Measurements from ENCODE around the gene CNEP1R1.

Gene CNEP1R1

GRCh38 chr16:50036426-50036825 is 11.4 kb downstream of the CNEP1R1 start:
- Histone ChIP-seq H3K9me3 (ENCODE audit: control insufficient read depth, insufficient read depth, low read length) (no peaks in the 10 kb centered on the region), H3K4me1 (ENCODE audit: insufficient read depth, low read length) (no peaks in the 10 kb centered on the region; the same call in 1 of the 2 replicates), H3K9ac (ENCODE audit: low read depth, low read length) (no peak overlapping the region), H3K36me3 (ENCODE audit: insufficient read depth, low read length) (no peaks in the 10 kb centered on the region; the same call in 1 of the 2 replicates)

GRCh38 chr16:50037662-50038220 is 12.7 kb downstream of the CNEP1R1 start:
- Histone ChIP-seq H3K9me3 (ENCODE audit: control insufficient read depth, insufficient read depth, low read length) (no peaks in the 10 kb centered on the region), H3K9ac (ENCODE audit: low read depth, low read length) (no peak overlapping the region), H3K4me1 (ENCODE audit: insufficient read depth, low read length) (no peaks in the 10 kb centered on the region; the same call in 1 of the 2 replicates), H3K36me3 (ENCODE audit: insufficient read depth, low read length) (no peaks in the 10 kb centered on the region; the same call in 1 of the 2 replicates)

GRCh38 chr16:50038286-50038685 is 13.3 kb downstream of the CNEP1R1 start:
- Histone ChIP-seq H3K4me1 (ENCODE audit: insufficient read depth, low read length) (no peaks in the 10 kb centered on the region; the same call in 1 of the 2 replicates), H3K9me3 (ENCODE audit: control insufficient read depth, insufficient read depth, low read length) (no peaks in the 10 kb centered on the region), H3K9ac (ENCODE audit: low read depth, low read length) (no peak overlapping the region), H3K36me3 (ENCODE audit: insufficient read depth, low read length) (no peaks in the 10 kb centered on the region; the same call in 1 of the 2 replicates)

- Histone ChIP-seq H3K4me1 (ENCODE audit: insufficient read depth, low read length) (no peaks in the 10 kb centered on the region; the same call in 1 of the 2 replicates), H3K36me3 (ENCODE audit: insufficient read depth, low read length) (no peaks in the 10 kb centered on the region; the same call in 1 of the 2 replicates), H3K9ac (ENCODE audit: low read depth, low read length) (no peak overlapping the region), H3K9me3 (ENCODE audit: control insufficient read depth, insufficient read depth, low read length) (no peaks in the 10 kb centered on the region)
Observed at GRCh38 chr16:50038756-50039529, 13.9 kb downstream of the CNEP1R1 start.

GRCh38 chr16:50040018-50040417 is 15.0 kb downstream of the CNEP1R1 start:
- no peaks in the 10 kb centered on the region for H3K9me3 ChIP-seq (ENCODE audit: control insufficient read depth, insufficient read depth, low read length)
- no peaks in the 10 kb centered on the region; the same call in 1 of the 2 replicates for H3K4me1 ChIP-seq (ENCODE audit: insufficient read depth, low read length)
- H3K9ac ChIP-seq (ENCODE audit: low read depth, low read length) = no peak overlapping the region
- no peaks in the 10 kb centered on the region; the same call in 1 of the 2 replicates for H3K36me3 ChIP-seq (ENCODE audit: insufficient read depth, low read length)

GRCh38 chr16:50040710-50041109 is 15.7 kb downstream of the CNEP1R1 start:
- Histone ChIP-seq H3K36me3 (ENCODE audit: insufficient read depth, low read length) (no peaks in the 10 kb centered on the region; the same call in 1 of the 2 replicates), H3K4me1 (ENCODE audit: insufficient read depth, low read length) (no peaks in the 10 kb centered on the region; the same call in 1 of the 2 replicates), H3K9ac (ENCODE audit: low read depth, low read length) (no peak overlapping the region), H3K9me3 (ENCODE audit: control insufficient read depth, insufficient read depth, low read length) (no peaks in the 10 kb centered on the region)

GRCh38 chr16:50043358-50043757 is 18.3 kb downstream of the CNEP1R1 start:
- Histone ChIP-seq H3K4me1 (ENCODE audit: insufficient read depth, low read length) (no peaks in the 10 kb centered on the region; the same call in 1 of the 2 replicates), H3K9me3 (ENCODE audit: control insufficient read depth, insufficient read depth, low read length) (no peaks in the 10 kb centered on the region), H3K9ac (ENCODE audit: low read depth, low read length) (no peak overlapping the region), H3K36me3 (ENCODE audit: insufficient read depth, low read length) (no peaks in the 10 kb centered on the region)

- Histone ChIP-seq H3K36me3 (ENCODE audit: insufficient read depth, low read length) (no peaks in the 10 kb centered on the region), H3K4me1 (ENCODE audit: insufficient read depth, low read length) (no peaks in the 10 kb centered on the region), H3K9me3 (ENCODE audit: control insufficient read depth, insufficient read depth, low read length) (no peaks in the 10 kb centered on the region), H3K9ac (ENCODE audit: low read depth, low read length) (no peak overlapping the region)
Observed at GRCh38 chr16:50045412-50045811, 20.4 kb downstream of the CNEP1R1 start.

- Histone ChIP-seq H3K4me1 (ENCODE audit: insufficient read depth, low read length) (no peaks in the 10 kb centered on the region), H3K9ac (ENCODE audit: low read depth, low read length) (no peak overlapping the region), H3K9me3 (ENCODE audit: control insufficient read depth, insufficient read depth, low read length) (no peaks in the 10 kb centered on the region), H3K36me3 (ENCODE audit: insufficient read depth, low read length) (no peaks in the 10 kb centered on the region)
Observed at GRCh38 chr16:50046853-50047252, 21.8 kb downstream of the CNEP1R1 start.

GRCh38 chr16:50047864-50048263 is 22.8 kb downstream of the CNEP1R1 start:
- no peaks in the 10 kb centered on the region for H3K9me3 ChIP-seq (ENCODE audit: control insufficient read depth, insufficient read depth, low read length)
- no peaks in the 10 kb centered on the region for H3K4me1 ChIP-seq (ENCODE audit: insufficient read depth, low read length)
- no peak overlapping the region for H3K9ac ChIP-seq (ENCODE audit: low read depth, low read length)
- no peaks in the 10 kb centered on the region for H3K36me3 ChIP-seq (ENCODE audit: insufficient read depth, low read length)

- H3K4me1 ChIP-seq (ENCODE audit: insufficient read depth, low read length) = no peaks in the 10 kb centered on the region
- no peaks in the 10 kb centered on the region for H3K36me3 ChIP-seq (ENCODE audit: insufficient read depth, low read length)
- H3K9me3 ChIP-seq (ENCODE audit: control insufficient read depth, insufficient read depth, low read length) = no peaks in the 10 kb centered on the region
- H3K9ac ChIP-seq (ENCODE audit: low read depth, low read length) = no peak overlapping the region
Observed at GRCh38 chr16:50050802-50051201, 25.8 kb downstream of the CNEP1R1 start.

- H3K9ac ChIP-seq (ENCODE audit: low read depth, low read length) = no peak overlapping the region
- H3K9me3 ChIP-seq (ENCODE audit: control insufficient read depth, insufficient read depth, low read length) = no peaks in the 10 kb centered on the region
- H3K4me1 ChIP-seq (ENCODE audit: insufficient read depth, low read length) = no peaks in the 10 kb centered on the region
- H3K36me3 ChIP-seq (ENCODE audit: insufficient read depth, low read length) = no peaks in the 10 kb centered on the region
Observed at GRCh38 chr16:50056226-50056625, 31.2 kb downstream of the CNEP1R1 start.

- H3K36me3 ChIP-seq (ENCODE audit: insufficient read depth, low read length) = no peaks in the 10 kb centered on the region
- no peaks in the 10 kb centered on the region for H3K4me1 ChIP-seq (ENCODE audit: insufficient read depth, low read length)
- no peaks in the 10 kb centered on the region for H3K9me3 ChIP-seq (ENCODE audit: control insufficient read depth, insufficient read depth, low read length)
- no peak overlapping the region for H3K9ac ChIP-seq (ENCODE audit: low read depth, low read length)
Observed at GRCh38 chr16:50058091-50058771, 33.2 kb downstream of the CNEP1R1 start.

- H3K9ac ChIP-seq (ENCODE audit: low read depth, low read length) = no peak overlapping the region
- H3K4me1 ChIP-seq (ENCODE audit: insufficient read depth, low read length) = no peaks in the 10 kb centered on the region
Observed at GRCh38 chr16:50059111-50059510, 34.1 kb downstream of the CNEP1R1 start.

More at GRCh38 chr16:50059111-50059510, 34.1 kb downstream of the CNEP1R1 start:
- H3K9me3 ChIP-seq (ENCODE audit: control insufficient read depth, insufficient read depth, low read length) = no peaks in the 10 kb centered on the region
- no peaks in the 10 kb centered on the region for H3K36me3 ChIP-seq (ENCODE audit: insufficient read depth, low read length)
